GF-D8 (cell line): ENCODE data around the gene RELL2.
"Not testable (repeated sequence)": the region's sequence is repeated elsewhere in the genome, so short reads cannot be mapped to it uniquely, and the experiment has no call there.

Experiments
- DNase-seq: peaks from one replicate; lab custom pipeline; 2025; lab: John Stamatoyannopoulos, UW

Gene RELL2

GRCh38 chr5:141636413-141637122 lies at the start of gene RELL2, which contains the start of gene HDAC3:
Gene RELL2, plus strand, starts transcription at chr5:141636997. Its CDS starts 1,229 bp downstream, at chr5:141638226.
Gene HDAC3, minus strand, starts transcription at chr5:141636849. Its CDS starts 59 bp downstream, at chr5:141636790.
- peak; percentile 41 for DNase-seq

- peak; percentile 58 for DNase-seq
Observed at GRCh38 chr5:141590127-141590526, 46.7 kb upstream of the RELL2 start.

GRCh38 chr5:141596867-141597266 lies 39.9 kb upstream of the RELL2 start:
- no peak for DNase-seq

- no peak for DNase-seq
Observed at GRCh38 chr5:141597394-141597793, 39.4 kb upstream of the RELL2 start.

- DNase-seq: no peak
Observed at GRCh38 chr5:141597814-141598213, 39.0 kb upstream of the RELL2 start.

- DNase-seq: no peak
Observed at GRCh38 chr5:141598391-141599345, 38.1 kb upstream of the RELL2 start.

- DNase-seq: no peak
Observed at GRCh38 chr5:141602606-141603005, 34.2 kb upstream of the RELL2 start.

GRCh38 chr5:141603923-141604717 lies 32.7 kb upstream of the RELL2 start:
- DNase-seq: peak; percentile 95

GRCh38 chr5:141605523-141606277 lies 31.1 kb upstream of the RELL2 start:
- DNase-seq: peak; percentile 98

- no peak for DNase-seq
Observed at GRCh38 chr5:141608046-141608445, 28.8 kb upstream of the RELL2 start.

GRCh38 chr5:141608557-141608956 lies 28.2 kb upstream of the RELL2 start:
- DNase-seq: no peak

GRCh38 chr5:141609044-141609443 lies 27.8 kb upstream of the RELL2 start:
- no peak for DNase-seq

GRCh38 chr5:141609921-141610320 lies 26.9 kb upstream of the RELL2 start:
- DNase-seq: not testable (repeated sequence)

- DNase-seq: no peak
Observed at GRCh38 chr5:141611289-141611688, 25.5 kb upstream of the RELL2 start.

- no peak for DNase-seq
Observed at GRCh38 chr5:141613344-141613743, 23.5 kb upstream of the RELL2 start.

- no peak for DNase-seq
Observed at GRCh38 chr5:141615991-141616720, 20.6 kb upstream of the RELL2 start.

GRCh38 chr5:141617128-141617527 lies 19.7 kb upstream of the RELL2 start:
- no peak for DNase-seq

- no peak for DNase-seq
Observed at GRCh38 chr5:141617682-141618029, 19.1 kb upstream of the RELL2 start.

GRCh38 chr5:141618030-141618803 lies 18.6 kb upstream of the RELL2 start:
- no peak for DNase-seq
